Measurements from ENCODE around the gene NLRP13. TPM values are rescaled to one million over a fixed set of nuclear protein-coding genes. Genes with fewer than 3 reads are reported as not detected.

NLRP13 gene
- polyA plus RNA-seq, 1 of the 3 experiments (the other 2 are of a cell fraction), result not detected

GRCh38 chr19:55870736-55871135 lies 61.4 kb downstream of the NLRP13 start:
- ChIA-PET CTCF (no interaction called here), POLR2A (no interaction called here)
- Histone ChIP-seq H3K79me2 (ENCODE audit: insufficient read depth) (no peaks in the 10 kb centered on the region), H3K4me2 (no peak overlapping the region), H3K4me1 (ENCODE audit: control insufficient read depth in 1 of 2, insufficient read depth in 2 of 2, low read depth in 1 of 2, low read length in 1 of 2) (no peaks in the 10 kb centered on the region), H3K4me3 (ENCODE audit: low read depth in 2 of 2, low read length in 1 of 2) (no peak overlapping the region), H3K9ac (no peak overlapping the region), H3F3A (replicated peaks; ENCODE audit: insufficient read depth) (no peaks in the 10 kb centered on the region), H3K9me2 (no peaks in the 10 kb centered on the region), H3K27me3 (ENCODE audit: insufficient read depth) (peaks cover 22% of the 10 kb centered on the region; the same call in 1 of the 2 replicates), H4K20me1 (ENCODE audit: insufficient read depth) (no peaks in the 10 kb centered on the region), H3K9me3 (no peaks in the 10 kb centered on the region), H3K27ac (ENCODE audit: low read depth in 2 of 2, low read length in 1 of 2) (no peak overlapping the region), H3K36me3 (replicated peaks in 1 of 2; ENCODE audit: control insufficient read depth in 1 of 2, insufficient read depth in 2 of 2, low read length in 1 of 2) (no peaks in the 10 kb centered on the region), H2AFZ (ENCODE audit: low read depth) (no peak overlapping the region)
- TF ChIP-seq IRF3 (IDR thresholded peaks at IDR 0.05; ENCODE audit: low read depth, low read length) (no peak), FOXJ3 (CRISPR knock-in tag; IDR thresholded peaks at IDR 0.05) (no peak), RXRA (IDR thresholded peaks at IDR 0.05; ENCODE audit: borderline replicate concordance, low read depth) (no peak), SMC3 (IDR thresholded peaks at IDR 0.05; ENCODE audit: low read depth, low read length) (no peak), EP300 (IDR thresholded peaks at IDR 0.05; ENCODE audit: borderline replicate concordance in 1 of 2, low read depth in 1 of 2, low read length in 1 of 2) (no peak), MAX (IDR thresholded peaks at IDR 0.05; ENCODE audit: low read depth) (no peak), EZH2phosphoT487 (IDR thresholded peaks at IDR 0.05; ENCODE audit: borderline replicate concordance, low read depth) (no peak)
- no peak for DNase-seq
- 5% methylated on average over 11 of the region's 11 CpGs for WGBS (ENCODE audit: low lambda C conversion rate)

GRCh38 chr19:55867101-55867500 lies 65.0 kb downstream of the NLRP13 start:
- Histone ChIP-seq H3K79me2 (ENCODE audit: insufficient read depth) (no peaks in the 10 kb centered on the region), H3K4me2 (no peak overlapping the region), H3K9me2 (no peaks in the 10 kb centered on the region), H3K9ac (no peak overlapping the region), H2AFZ (ENCODE audit: low read depth) (no peak overlapping the region), H3K27me3 (ENCODE audit: insufficient read depth) (peaks cover 19% of the 10 kb centered on the region; the same call in 1 of the 2 replicates), H4K20me1 (ENCODE audit: insufficient read depth) (no peaks in the 10 kb centered on the region), H3K27ac (ENCODE audit: low read depth in 2 of 2, low read length in 1 of 2) (no peak overlapping the region), H3K36me3 (replicated peaks in 1 of 2; ENCODE audit: control insufficient read depth in 1 of 2, insufficient read depth in 2 of 2, low read length in 1 of 2) (no peaks in the 10 kb centered on the region), H3K4me1 (ENCODE audit: control insufficient read depth in 1 of 2, insufficient read depth in 2 of 2, low read depth in 1 of 2, low read length in 1 of 2) (no peaks in the 10 kb centered on the region), H3F3A (replicated peaks; ENCODE audit: insufficient read depth) (no peaks in the 10 kb centered on the region), H3K9me3 (no peaks in the 10 kb centered on the region), H3K4me3 (ENCODE audit: low read depth in 2 of 2, low read length in 1 of 2) (no peak overlapping the region)
- no peak for TF ChIP-seq FOXJ3 (CRISPR knock-in tag; IDR thresholded peaks at IDR 0.05)
- no peak for TF ChIP-seq SMC3 (IDR thresholded peaks at IDR 0.05; ENCODE audit: low read depth, low read length)
- no peak for TF ChIP-seq EZH2phosphoT487 (IDR thresholded peaks at IDR 0.05; ENCODE audit: borderline replicate concordance, low read depth)
- no peak for TF ChIP-seq MXI1 (IDR thresholded peaks at IDR 0.05; ENCODE audit: low read depth, low read length)
- no peak for TF ChIP-seq CTCF (IDR thresholded peaks at IDR 0.05)
- no peak for TF ChIP-seq USF1 (IDR thresholded peaks at IDR 0.05; ENCODE audit: borderline replicate concordance, low read depth)
- TF ChIP-seq YY1 (IDR thresholded peaks at IDR 0.05; ENCODE audit: low read depth), result no peak
- no peak for TF ChIP-seq REST (IDR thresholded peaks at IDR 0.05; ENCODE audit: low read depth, low read length)
- TF ChIP-seq IRF3 (IDR thresholded peaks at IDR 0.05; ENCODE audit: low read depth, low read length), result no peak
- no peak for TF ChIP-seq TAF1 (IDR thresholded peaks at IDR 0.05; ENCODE audit: borderline replicate concordance, low read depth, low read length)
- no peak for TF ChIP-seq MEF2A (IDR thresholded peaks at IDR 0.05; ENCODE audit: borderline replicate concordance, low read depth)
- TF ChIP-seq GATA2 (CRISPR knock-in tag; IDR thresholded peaks at IDR 0.05), result no peak
- no peak for TF ChIP-seq NRF1 (IDR thresholded peaks at IDR 0.05; ENCODE audit: low read depth, low read length)
- no peak for TF ChIP-seq RXRA (IDR thresholded peaks at IDR 0.05; ENCODE audit: borderline replicate concordance, low read depth)
- no peak for TF ChIP-seq GABPA (IDR thresholded peaks at IDR 0.05; ENCODE audit: low read depth)
- ChIA-PET CTCF (no interaction called here), POLR2A (no interaction called here)
- 9% methylated on average over 5 of the region's 7 CpGs for WGBS (ENCODE audit: low lambda C conversion rate)
- no peak for DNase-seq

All from SK-N-SH (cell line).